ENCODE results near the gene TAGAP.

The TAGAP gene

DNA sequence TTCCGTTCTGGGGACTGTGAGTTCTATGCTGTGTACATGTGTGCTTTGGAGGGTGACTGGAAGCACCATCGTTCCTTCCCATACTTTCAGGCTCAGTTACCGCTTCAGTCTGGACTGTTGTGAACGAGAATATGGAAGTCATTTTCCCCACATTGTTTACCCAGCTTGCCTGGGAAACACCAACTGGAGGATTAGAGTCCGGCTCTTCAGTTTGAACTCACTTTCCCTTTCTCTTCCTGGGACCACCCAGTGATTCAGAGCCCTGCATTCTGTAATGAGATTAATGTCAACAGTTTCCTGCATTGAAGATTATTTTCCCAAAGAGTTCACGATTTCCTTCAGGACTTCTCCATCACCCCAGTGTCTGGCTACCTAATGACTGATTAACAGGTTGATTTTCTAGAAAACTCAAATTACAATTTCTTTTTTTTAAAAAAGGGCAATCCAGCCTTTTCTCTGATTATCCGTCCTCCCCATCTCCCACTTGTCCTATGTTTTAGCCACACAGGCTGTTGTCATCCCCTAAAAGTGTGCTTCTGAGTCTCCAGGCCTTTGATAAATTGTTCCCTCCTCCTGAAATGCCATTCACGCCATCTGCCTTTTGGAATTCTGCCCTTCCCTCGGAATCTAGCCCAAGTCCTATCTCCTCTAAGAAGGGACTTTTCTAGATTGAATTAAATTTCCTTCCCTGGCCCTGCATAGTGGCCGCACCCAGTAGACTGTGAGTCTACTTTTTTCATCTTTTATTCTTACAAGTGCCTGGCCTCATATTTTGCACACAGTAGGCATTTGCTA, 3.3 kb upstream of the TAGAP start:
- TF ChIP-seq CTCF (IDR thresholded peaks at IDR 0.05; ENCODE audit: low read length) (no peak), EZH2 (IDR thresholded peaks at IDR 0.05; ENCODE audit: borderline replicate concordance, low read length) (no peak)
- Histone ChIP-seq H2AFZ (ENCODE audit: low read length) (0 out of 2 replicates have a peak overlapping the region, but pooled peaks have one; percentile 44), H3K27me3 (ENCODE audit: insufficient read depth, low read length) (no peaks in the 10 kb centered on the region), H4K20me1 (ENCODE audit: insufficient read depth, low read length) (no peaks in the 10 kb centered on the region), H3K79me2 (ENCODE audit: insufficient read depth, low read length) (peaks cover 17% of the 10 kb centered on the region), H3K36me3 (ENCODE audit: insufficient read depth, low read length) (peaks cover 16% of the 10 kb centered on the region), H3K4me2 (ENCODE audit: low read length) (peak overlapping the region; percentile 20; the same call in 1 of the 2 replicates), H3F3A (ENCODE audit: insufficient read depth, low read length) (no peaks in the 10 kb centered on the region), H3K4me1 (ENCODE audit: insufficient read depth, low read length, severe bottlenecking) (peaks cover 45% of the 10 kb centered on the region), H3K4me3 (ENCODE audit: low read depth, low read length, poor library complexity, severe bottlenecking) (no peak overlapping the region), H3K27ac (ENCODE audit: low read depth, low read length, poor library complexity, severe bottlenecking) (no peak overlapping the region), H3K9me3 (ENCODE audit: low read length) (no peaks in the 10 kb centered on the region), H3K9me2 (ENCODE audit: low read depth, low read length) (no peaks in the 10 kb centered on the region), H3K9ac (ENCODE audit: low read length) (peak overlapping the region; percentile 12; the same call in 1 of the 2 replicates)

GRCh38 chr6:159045801-159046200, 1.0 kb upstream of the TAGAP start:
- no peaks in the 10 kb centered on the region for H3K27me3 ChIP-seq (ENCODE audit: insufficient read depth, low read length)
- no peaks in the 10 kb centered on the region for H3K9me2 ChIP-seq (ENCODE audit: low read depth, low read length)
- peak overlapping the region; percentile 84 for H3K4me3 ChIP-seq (ENCODE audit: low read depth, low read length, poor library complexity, severe bottlenecking)
- no peak overlapping the region for H2AFZ ChIP-seq (ENCODE audit: low read length)
- TF ChIP-seq CTCF (IDR thresholded peaks at IDR 0.05; ENCODE audit: low read length) (no peak), EZH2 (IDR thresholded peaks at IDR 0.05; ENCODE audit: borderline replicate concordance, low read length) (no peak)
- peaks cover 38% of the 10 kb centered on the region for H3K36me3 ChIP-seq (ENCODE audit: insufficient read depth, low read length)
- peaks cover 55% of the 10 kb centered on the region for H3K4me1 ChIP-seq (ENCODE audit: insufficient read depth, low read length, severe bottlenecking)
- H3K9ac ChIP-seq (ENCODE audit: low read length): no peak overlapping the region; the same call in 1 of the 2 replicates
- H3K4me2 ChIP-seq (ENCODE audit: low read length): peak overlapping the region; percentile 61; the same call in 1 of the 2 replicates
- H3K79me2 ChIP-seq (ENCODE audit: insufficient read depth, low read length): peaks cover 26% of the 10 kb centered on the region
- no peaks in the 10 kb centered on the region; the same call in 1 of the 2 replicates for H3F3A ChIP-seq (ENCODE audit: insufficient read depth, low read length)
- H4K20me1 ChIP-seq (ENCODE audit: insufficient read depth, low read length): no peaks in the 10 kb centered on the region
- peak overlapping the region; percentile 89 for H3K27ac ChIP-seq (ENCODE audit: low read depth, low read length, poor library complexity, severe bottlenecking)
- H3K9me3 ChIP-seq (ENCODE audit: low read length): no peaks in the 10 kb centered on the region

DNA sequence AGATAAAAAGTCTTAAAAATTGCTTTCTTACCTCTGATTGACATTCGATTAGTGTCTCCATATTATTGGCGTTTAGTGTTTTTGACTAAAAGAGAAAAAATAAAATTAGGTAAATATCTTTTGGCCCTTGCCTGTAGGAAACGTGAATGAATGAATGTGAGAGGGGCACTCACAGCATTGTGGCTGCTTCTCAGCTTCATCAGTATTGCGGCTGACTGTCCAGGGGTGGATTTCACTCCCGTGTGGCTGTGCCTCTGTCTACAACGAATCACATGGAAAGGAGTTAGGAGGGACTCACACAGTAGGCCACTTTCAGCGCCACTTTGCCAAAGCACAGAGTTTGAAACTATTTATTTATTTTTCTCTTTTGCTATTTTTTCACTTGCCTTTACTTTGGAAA, 844 bp downstream of the TAGAP start:
- TF ChIP-seq CTCF (IDR thresholded peaks at IDR 0.05; ENCODE audit: low read length): no peak
- peaks cover 26% of the 10 kb centered on the region for H3K79me2 ChIP-seq (ENCODE audit: insufficient read depth, low read length)
- peak overlapping the region; percentile 97 for H3K4me2 ChIP-seq (ENCODE audit: low read length)
- no peaks in the 10 kb centered on the region for H3K9me3 ChIP-seq (ENCODE audit: low read length)
- peak overlapping the region; percentile 84 for H3K4me3 ChIP-seq (ENCODE audit: low read depth, low read length, poor library complexity, severe bottlenecking)
- H3F3A ChIP-seq (ENCODE audit: insufficient read depth, low read length): peaks cover 8% of the 10 kb centered on the region; the same call in 1 of the 2 replicates
- no peak overlapping the region for H2AFZ ChIP-seq (ENCODE audit: low read length)
- H3K9me2 ChIP-seq (ENCODE audit: low read depth, low read length): no peaks in the 10 kb centered on the region
- no peaks in the 10 kb centered on the region for H4K20me1 ChIP-seq (ENCODE audit: insufficient read depth, low read length)
- H3K27me3 ChIP-seq (ENCODE audit: insufficient read depth, low read length): no peaks in the 10 kb centered on the region
- H3K9ac ChIP-seq (ENCODE audit: low read length): peak overlapping the region; percentile 92
- H3K27ac ChIP-seq (ENCODE audit: low read depth, low read length, poor library complexity, severe bottlenecking): peak overlapping the region; percentile 89
- peaks cover 74% of the 10 kb centered on the region for H3K4me1 ChIP-seq (ENCODE audit: insufficient read depth, low read length, severe bottlenecking)
- H3K36me3 ChIP-seq (ENCODE audit: insufficient read depth, low read length): peaks cover 55% of the 10 kb centered on the region

All from OCI-LY1 (cell line).